Activated CD8-positive, alpha-beta memory T cell treated with anti-CD3 and anti-CD28 coated beads for 36 hours (primary cell): ENCODE measurements around the gene HAT1. TPM values are rescaled to one million over a fixed set of nuclear protein-coding genes. Genes with fewer than 3 reads are reported as not detected.
"Not testable (repeated sequence)": the region's sequence is repeated elsewhere in the genome, so short reads cannot be mapped to it uniquely, and the experiment has no call there.

Experiments
- CTCF ChIA-PET: fragments of 350-600 bp; sonication (Branson Sonifier 250); formaldehyde crosslinking; loops from one replicate; lab custom pipeline; 2021; ENCODE audit warnings: antibody characterized with exemption; lab: Charles Lee
- POLR2A ChIA-PET: fragments of 350-600 bp; sonication (Branson Sonifier 250); formaldehyde crosslinking; loops from one replicate; lab custom pipeline; 2021; ENCODE audit warnings: antibody characterized with exemption; lab: Charles Lee
- total RNA-seq, 2 experiments: library from RNA; stranded (reverse); gene quantifications; one replicate each; pipeline ENCODE4 v1.2.3, GENCODE V29; 2021

Gene HAT1, protein sequence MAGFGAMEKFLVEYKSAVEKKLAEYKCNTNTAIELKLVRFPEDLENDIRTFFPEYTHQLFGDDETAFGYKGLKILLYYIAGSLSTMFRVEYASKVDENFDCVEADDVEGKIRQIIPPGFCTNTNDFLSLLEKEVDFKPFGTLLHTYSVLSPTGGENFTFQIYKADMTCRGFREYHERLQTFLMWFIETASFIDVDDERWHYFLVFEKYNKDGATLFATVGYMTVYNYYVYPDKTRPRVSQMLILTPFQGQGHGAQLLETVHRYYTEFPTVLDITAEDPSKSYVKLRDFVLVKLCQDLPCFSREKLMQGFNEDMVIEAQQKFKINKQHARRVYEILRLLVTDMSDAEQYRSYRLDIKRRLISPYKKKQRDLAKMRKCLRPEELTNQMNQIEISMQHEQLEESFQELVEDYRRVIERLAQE
- 10 to 100 TPM; 84.4 to 88.7 TPM for total RNA-seq

DNA sequence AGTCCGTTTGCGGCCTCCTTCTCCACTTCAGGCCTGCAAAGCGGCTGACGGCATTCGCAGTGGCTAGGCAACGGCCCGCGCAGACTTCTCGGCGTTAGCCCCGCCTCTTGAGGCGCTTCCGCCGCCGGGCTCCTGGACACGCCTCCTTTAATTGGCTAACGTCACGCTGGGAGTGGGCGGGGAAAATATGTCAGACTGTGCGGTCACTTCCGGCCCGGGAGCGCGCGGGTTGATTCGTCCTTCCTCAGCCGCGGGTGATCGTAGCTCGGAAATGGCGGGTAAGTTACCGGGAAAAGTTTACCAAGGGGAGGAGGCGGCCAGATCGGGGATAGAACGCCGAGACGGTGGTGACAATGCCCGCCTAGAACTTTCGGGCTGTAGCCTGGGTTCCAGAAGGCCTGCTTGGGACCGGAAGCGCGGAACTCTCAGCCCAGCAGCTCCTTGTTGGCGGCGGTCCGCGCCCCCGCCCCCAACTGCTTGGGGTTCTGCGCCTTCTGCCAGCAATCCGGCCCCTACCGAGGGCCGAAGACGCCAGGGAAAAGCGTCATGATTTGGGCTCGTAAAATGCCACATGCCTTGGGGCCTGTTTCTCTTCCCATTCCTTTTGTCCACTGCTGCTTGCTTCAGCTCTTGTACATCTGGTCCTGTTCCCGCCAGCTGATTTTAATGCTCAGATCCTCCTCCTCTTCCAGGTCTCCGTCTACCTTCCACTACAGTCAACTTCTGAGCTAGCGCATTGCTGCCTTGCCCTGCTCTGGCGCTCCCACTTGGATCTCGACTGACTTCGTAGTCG lies at the start of gene HAT1:
HAT1 (plus strand) TSS at position 232 of the 793 bp plus-strand sequence; CDS start at position 272, 40 bp downstream.
- POLR2A ChIA-PET = interaction anchor here (0.6 to 1.4 kb wide), 5 partner anchors 8 to 55 kb away, joined by 3 to 8 read pairs (median 4); partner anchors contain the start of gene SLC25A12
- CTCF ChIA-PET = interaction anchor here (0.5 to 1.2 kb wide), 3 partner anchors 12 to 128 kb away, joined by 3 to 4 read pairs (median 3); no protein-coding TSS in a partner anchor

- CTCF ChIA-PET = no interaction called here
- POLR2A ChIA-PET = no interaction called here
Measured at GRCh38 chr2:171874517-171874916, 47.7 kb upstream of the HAT1 start.

DNA sequence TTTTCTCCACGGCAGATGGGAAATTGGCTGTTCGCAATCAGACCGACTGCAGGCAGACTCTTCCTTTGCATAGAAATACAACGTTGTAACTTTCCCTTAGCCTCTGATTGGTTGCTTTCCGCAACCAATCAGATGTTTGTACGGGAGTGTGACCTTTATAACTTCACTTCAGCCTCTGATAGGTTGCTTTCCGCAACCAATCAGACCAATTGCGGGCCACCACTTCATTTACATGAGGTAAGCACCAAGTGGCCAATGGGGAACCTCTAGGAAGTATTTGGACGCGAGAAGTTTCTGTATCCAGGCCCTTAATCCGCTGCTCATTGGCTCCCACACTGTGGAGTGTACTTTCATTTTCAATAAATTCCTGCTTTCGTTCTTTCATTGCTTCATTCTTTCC lies 47.3 kb upstream of the HAT1 start:
- ChIA-PET POLR2A (no interaction called here), CTCF (no interaction called here)

GRCh38 chr2:171878481-171878993 lies 43.7 kb upstream of the HAT1 start:
- POLR2A ChIA-PET = no interaction called here
- CTCF ChIA-PET = no interaction called here

DNA sequence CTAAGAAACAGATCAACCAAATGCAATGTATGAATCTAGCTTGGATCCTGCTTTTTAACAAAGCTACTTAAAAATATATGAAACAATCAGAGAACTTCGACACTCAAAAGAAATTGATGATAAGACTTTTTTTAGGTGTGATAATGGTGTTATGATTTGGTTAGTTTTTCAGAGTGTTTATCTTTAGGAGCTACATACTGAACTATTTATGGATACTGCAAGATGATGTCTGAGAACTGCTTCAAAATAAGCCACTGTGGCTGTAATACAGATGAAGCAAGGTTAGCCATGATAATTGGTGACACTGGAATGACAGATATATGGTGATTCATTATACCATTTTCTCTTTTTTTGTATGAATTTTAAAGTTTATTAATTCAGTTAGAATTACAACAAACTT lies 42.4 kb upstream of the HAT1 start:
- CTCF ChIA-PET = no interaction called here
- POLR2A ChIA-PET = interaction anchor here (0.6 kb wide), 1 partner anchor 84 kb away, joined by 3 read pairs; no protein-coding TSS in a partner anchor

- ChIA-PET POLR2A (no interaction called here), CTCF (no interaction called here)
Measured at GRCh38 chr2:171880774-171881173, 41.5 kb upstream of the HAT1 start.

DNA sequence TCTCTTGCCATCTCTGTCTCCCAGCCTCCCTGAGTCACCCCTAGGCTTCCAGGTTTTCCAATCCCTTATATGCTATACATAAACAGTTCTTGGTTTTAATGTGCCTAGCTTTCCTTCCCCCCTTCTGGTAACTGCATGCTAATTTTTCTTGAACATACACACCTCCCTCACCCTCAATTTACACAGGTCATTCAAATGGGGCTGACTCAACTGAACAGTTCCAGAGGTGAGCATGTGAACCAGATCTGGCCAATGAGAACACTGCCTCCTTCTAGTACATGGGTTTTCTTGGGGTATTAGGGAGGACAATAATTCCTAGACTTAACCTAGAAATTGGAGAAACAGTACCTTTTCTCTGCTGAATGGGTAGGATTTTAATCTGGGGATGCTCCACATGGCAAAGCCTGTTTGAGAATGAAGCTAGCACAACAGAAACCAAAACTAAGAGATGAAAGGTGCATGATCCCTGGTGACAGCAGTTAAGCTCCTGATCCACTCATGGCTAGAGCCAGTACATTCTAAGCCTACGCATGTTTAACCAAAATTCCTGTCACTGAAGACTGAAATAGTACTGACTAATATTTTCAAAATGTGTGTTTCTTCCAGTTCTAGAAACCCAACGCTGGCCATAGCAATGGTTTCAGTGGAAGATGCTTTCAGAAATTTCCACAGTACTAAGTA lies 40.0 kb upstream of the HAT1 start:
- ChIA-PET POLR2A (no interaction called here), CTCF (interaction anchor here (2.1 kb wide), 1 partner anchor 12 kb away, joined by 7 read pairs; the partner anchor contains the start of gene SLC25A12)

DNA sequence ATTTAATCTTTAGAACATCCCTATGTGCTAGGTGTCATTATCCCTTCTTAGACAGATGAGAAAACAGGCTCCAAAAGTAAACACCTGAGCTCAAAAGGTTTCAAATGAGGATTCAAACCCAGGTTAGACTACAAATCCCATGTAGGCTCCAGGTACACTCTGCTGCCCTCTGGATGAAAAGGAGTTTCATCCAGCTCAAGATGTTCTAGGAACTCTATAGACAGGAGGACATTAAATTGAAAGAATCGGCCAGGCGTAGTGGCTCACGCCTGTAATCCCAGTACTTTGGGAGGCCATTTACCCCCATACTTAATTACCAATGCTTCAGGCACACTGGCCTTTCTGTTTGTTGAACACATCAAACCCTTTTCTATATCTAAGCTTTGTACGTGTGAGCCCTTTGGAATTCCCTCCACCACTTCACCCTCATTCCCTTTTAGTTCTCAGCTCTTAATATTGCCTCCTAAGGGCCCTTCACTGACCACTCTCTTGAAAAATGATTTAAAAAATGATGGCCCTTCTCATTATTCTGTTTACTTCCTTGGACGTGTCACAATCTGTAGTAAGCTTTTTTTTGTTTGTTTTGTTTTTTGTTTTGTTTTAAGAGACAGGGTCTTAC lies 38.9 kb upstream of the HAT1 start:
- ChIA-PET CTCF (interaction anchor here (2.1 kb wide), 1 partner anchor 10 kb away, joined by 7 read pairs; the partner anchor contains the start of gene SLC25A12), POLR2A (no interaction called here)

DNA sequence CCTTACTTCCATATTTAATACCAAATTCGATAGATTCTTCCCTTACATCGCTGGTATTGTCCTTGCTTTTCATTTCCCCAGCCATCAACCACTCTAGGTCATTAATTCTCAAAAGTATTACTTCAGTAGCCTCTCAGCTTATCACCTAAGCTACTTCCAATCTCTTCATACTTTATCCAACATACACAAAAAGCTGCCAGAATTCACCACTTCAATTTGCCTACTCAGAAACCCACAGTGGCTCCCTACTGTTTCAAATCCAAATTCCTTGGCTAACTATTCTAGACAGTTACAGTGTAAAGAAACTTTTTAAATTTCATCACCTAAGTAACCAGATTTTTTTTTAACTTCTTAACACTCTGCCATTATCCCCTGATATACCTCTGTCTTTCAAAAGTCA lies 32.9 kb upstream of the HAT1 start:
- CTCF ChIA-PET = no interaction called here

GRCh38 chr2:171889808-171890207 lies 32.5 kb upstream of the HAT1 start:
- CTCF ChIA-PET = no interaction called here
- POLR2A ChIA-PET = no interaction called here

More for the DNA sequence above, 32.9 kb upstream of the HAT1 start:
- POLR2A ChIA-PET = no interaction called here

GRCh38 chr2:171893196-171893823 lies 29.0 kb upstream of the HAT1 start:
- CTCF ChIA-PET = interaction anchor here (1.3 to 1.4 kb wide), 2 partner anchors 11 to 18 kb away, joined by 3 to 7 read pairs; no protein-coding TSS in a partner anchor

GRCh38 chr2:171893824-171894611 lies 28.2 kb upstream of the HAT1 start, which contains the start of gene SLC25A12:
TSS of gene SLC25A12 (minus strand) at chr2:171894244. CDS start at chr2:171894214, 30 bp downstream.
- ChIA-PET CTCF (interaction anchor here (1.3 to 1.4 kb wide), 2 partner anchors 11 to 17 kb away, joined by 3 to 7 read pairs; no protein-coding TSS in a partner anchor), POLR2A (interaction anchor here (0.6 to 1.4 kb wide), 3 partner anchors 17 to 30 kb away, joined by 3 to 8 read pairs (median 3); partner anchors contain the start of gene HAT1)

More at GRCh38 chr2:171893196-171893823, 29.0 kb upstream of the HAT1 start:
- POLR2A ChIA-PET = interaction anchor here (0.9 to 1.4 kb wide), 2 partner anchors 16 to 29 kb away, joined by 3 to 8 read pairs; partner anchors contain the start of gene HAT1

DNA sequence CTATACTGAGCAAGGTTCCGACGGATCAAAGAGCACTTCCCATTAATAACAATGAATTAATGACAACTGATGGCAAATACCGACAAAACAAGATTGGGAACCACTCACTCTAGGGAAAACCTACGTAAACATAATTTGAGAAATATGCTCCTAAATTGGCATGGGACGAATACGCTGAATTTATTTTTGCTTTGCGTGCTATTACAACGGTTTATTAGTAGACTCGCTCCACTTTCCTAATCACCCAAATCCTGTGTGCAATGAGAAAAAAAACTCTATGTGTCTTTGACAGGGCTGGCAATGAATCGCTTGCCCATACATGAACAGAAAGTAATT lies 27.7 kb upstream of the HAT1 start:
- CTCF ChIA-PET = interaction anchor here (1.3 to 1.4 kb wide), 2 partner anchors 12 to 16 kb away, joined by 3 to 7 read pairs; no protein-coding TSS in a partner anchor

GRCh38 chr2:171895786-171896185 lies 26.5 kb upstream of the HAT1 start:
- ChIA-PET POLR2A (interaction anchor here (1.6 kb wide), 1 partner anchor 27 kb away, joined by 3 read pairs; the partner anchor contains the start of gene HAT1), CTCF (no interaction called here)

More for the DNA sequence above, 27.7 kb upstream of the HAT1 start:
- POLR2A ChIA-PET = interaction anchor here (0.6 to 1.4 kb wide), 2 partner anchors 27 to 29 kb away, joined by 3 to 8 read pairs; partner anchors contain the start of gene HAT1

- POLR2A ChIA-PET, CTCF ChIA-PET: not testable (repeated sequence)
Measured at GRCh38 chr2:171899623-171900282, 22.5 kb upstream of the HAT1 start.

GRCh38 chr2:171902840-171903420 lies 19.3 kb upstream of the HAT1 start:
- ChIA-PET POLR2A (no interaction called here), CTCF (interaction anchor here (0.6 kb wide), 1 partner anchor 526 kb away, joined by 3 read pairs; no protein-coding TSS in a partner anchor)
